ENCODE measurements around the gene ZNF74.
"Not testable (repeated sequence)": the region's sequence is repeated elsewhere in the genome, so short reads cannot be mapped to it uniquely, and the experiment has no call there.

ZNF74 gene

DNA sequence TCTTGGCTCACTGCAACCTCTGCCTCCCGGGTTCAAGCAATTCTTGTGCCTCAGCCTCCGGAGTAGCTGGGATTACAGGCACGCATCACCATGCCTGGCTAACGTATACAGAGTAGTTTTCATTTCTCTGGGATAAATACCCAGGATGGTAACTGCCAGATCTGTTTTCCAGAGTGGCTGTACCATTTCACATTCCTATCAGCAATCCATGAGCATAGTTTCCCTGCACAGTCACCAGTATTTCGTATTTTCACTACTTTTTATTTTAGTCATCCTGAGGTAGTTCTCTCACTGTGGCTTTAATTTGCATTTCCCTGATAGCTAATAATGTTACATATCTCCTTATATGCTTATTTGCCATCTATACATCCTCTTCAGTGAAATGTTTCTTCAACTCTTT lies 54.7 kb downstream of the ZNF74 start:
- DNase-seq, result no peak

GRCh38 chr22:20449819-20450550 lies 56.0 kb downstream of the ZNF74 start:
- no peak for DNase-seq

DNA sequence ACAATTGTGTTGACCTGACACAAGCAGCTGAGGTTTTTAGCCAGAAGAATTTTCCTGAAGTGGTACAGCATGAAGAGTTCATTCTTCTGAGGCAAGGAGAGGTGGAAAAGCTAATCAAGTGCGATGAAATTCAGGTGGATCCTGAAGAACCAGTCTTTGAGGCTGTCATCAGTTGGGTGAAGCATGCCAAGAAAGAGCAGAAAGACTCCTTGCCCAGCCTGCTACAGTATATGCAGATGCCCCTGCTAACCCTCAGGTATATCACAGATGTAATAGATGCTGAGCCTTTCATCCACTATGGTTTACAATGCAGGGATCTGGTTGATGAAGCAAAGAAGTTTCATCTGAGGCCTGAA lies 56.6 kb downstream of the ZNF74 start:
- DNase-seq, result no peak

- not testable (repeated sequence) for DNase-seq
These were observed 57.3 kb downstream of the ZNF74 start for GRCh38 chr22:20451129-20451778.

- DNase-seq, result no peak
These were observed 58.0 kb downstream of the ZNF74 start for GRCh38 chr22:20451920-20452319.

GRCh38 chr22:20453222-20453621 lies 59.3 kb downstream of the ZNF74 start:
- no peak for DNase-seq

GRCh38 chr22:20455709-20456063 lies 61.7 kb downstream of the ZNF74 start:
- no peak for DNase-seq

- peak; percentile 71 for DNase-seq
These were observed 62.2 kb downstream of the ZNF74 start for GRCh38 chr22:20456064-20456721.

- no peak for DNase-seq
These were observed 62.7 kb downstream of the ZNF74 start for GRCh38 chr22:20456722-20457076.

- no peak for DNase-seq
These were observed 63.7 kb downstream of the ZNF74 start for GRCh38 chr22:20457506-20458240.

All from right kidney (tissue), 1 donor.